Hippocampal formation (tissue), 2 donors: ENCODE measurements around the gene CRHR2.

Source experiments
- DNase-seq, 2 donors: peaks; one replicate each; lab custom pipeline; 2025; lab: John Stamatoyannopoulos, UW

The CRHR2 gene

DNA sequence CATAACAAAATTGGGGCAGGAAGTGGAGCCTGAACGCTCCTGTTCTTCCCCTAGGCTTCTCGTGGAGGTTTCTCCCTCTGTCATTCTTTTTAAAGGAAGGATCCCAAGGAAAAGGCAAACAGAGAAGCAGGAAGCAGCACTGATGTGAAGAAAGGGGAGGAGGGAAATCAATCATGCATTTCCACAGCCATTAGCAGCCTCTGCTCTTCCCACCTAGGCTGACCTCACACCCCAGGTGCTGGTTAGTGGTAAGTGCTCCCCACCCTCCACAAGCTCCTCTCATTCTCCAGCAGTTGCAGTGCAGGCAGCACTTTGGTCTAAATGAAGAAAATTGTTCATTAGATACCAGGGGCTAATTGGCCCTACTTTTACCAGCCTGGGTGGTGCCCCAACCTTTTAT is 2.6 kb downstream of the CRHR2 start:
- no peak for DNase-seq

DNA sequence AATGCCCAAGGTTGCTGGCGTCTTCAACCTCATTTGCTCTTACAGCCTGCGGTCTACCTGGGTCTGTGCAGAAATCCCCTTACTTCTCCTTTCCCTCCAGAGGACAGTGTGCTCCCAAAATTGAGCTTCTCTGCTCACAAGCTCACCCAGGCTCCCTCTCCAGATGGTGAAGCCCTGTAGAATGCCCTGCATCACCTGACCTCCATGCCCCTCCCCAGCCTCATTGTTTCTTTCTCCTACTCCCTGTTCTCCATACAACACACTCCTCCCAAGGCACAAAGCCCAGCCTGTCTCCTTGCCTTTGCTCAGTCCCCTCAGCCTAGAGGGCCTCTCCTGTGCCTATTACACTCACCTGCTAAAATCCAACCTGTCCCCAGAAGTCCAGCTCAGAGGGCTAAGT is 3.5 kb downstream of the CRHR2 start:
- no peak for DNase-seq

DNA sequence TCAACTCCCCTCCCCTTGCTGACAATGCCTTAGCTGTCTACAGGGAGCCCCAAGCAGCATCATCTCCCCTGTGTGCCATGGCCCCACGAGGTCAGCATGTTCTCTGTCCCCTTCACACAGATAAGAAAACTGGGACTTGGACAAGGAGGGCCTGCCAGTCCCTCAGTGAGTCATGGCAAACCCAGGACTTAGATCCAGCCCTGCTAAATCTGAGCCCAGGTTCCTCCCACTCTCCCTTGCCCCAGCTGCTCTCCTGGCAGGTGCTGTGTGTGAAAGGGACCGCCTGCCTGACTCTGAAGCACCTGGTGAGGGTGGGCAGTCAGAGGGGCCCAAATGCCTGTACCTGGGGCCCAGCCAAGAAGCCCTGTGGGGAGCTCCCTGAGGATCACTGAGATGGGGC is 7.4 kb downstream of the CRHR2 start:
- no peak for DNase-seq

DNA sequence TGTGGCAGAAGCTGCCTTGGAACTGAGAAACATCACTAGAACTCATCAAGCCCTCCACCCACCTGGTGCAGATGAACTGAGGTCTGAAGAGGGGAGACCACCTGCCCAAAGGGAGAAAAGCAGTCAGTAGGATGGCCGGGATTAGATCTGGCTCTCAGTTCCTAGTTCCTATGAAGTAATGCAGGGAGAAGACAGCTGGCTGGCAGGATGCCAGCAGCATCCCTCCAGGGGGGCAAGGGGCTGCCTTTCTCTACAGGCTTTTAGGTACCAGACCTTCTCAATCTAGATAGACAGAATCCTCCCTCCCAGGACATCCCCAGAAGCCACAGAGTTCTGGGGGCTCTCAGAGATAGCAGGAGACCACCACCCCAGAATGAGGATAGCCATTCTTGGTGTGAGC is 7.8 kb downstream of the CRHR2 start:
- DNase-seq: no peak

DNA sequence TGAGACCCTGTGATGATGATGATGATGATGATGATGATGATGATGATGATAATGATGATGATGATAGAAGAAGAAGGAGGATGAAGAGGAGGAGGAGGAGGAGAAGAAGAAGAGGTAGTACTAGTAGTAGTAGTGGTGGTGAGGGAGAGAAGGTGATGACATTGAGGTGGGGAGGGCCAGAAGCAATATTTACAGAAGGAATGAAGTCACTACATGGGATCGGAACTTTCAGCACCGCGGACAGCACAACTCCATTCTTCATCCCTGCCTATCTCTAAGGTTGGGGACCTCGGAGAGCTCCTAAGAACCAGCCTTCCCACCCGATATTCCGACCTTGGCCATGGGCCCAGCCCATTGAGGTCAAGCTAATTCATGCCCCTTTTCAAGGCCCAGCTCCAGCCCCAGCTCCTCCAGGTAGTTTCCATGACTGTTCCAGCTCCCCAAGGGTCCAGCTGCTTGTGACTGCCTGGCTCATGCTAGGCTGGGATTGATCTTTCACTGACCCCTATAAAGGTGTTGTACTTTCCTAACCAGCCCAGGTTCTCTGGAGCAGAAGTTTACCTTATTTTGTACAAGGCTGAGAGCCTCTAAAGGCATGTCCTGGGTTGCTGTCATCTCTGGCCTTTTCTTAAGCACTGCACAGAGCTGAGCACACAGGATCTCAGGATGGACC is 10.3 kb downstream of the CRHR2 start:
- no peak for DNase-seq

DNA sequence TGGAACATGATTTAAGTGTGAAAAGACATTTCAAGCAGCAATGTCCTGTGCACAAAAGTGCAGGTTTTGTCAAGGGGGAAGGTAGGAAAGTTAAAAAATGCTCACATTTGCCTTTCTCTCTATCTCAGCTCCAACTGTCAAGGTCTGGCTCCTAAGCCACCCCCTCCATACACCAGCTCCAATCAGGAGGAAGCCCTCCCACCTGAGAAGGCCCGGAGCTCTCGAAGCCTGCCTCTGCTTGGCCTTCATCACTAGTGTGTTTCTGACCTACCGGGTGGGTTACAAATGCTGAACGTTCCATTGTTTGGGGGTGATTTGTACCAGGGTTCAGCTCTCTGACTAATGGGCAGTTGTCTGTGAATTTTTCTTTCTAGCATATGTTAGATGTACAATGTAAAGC is 14.2 kb downstream of the CRHR2 start:
- DNase-seq: no peak

DNA sequence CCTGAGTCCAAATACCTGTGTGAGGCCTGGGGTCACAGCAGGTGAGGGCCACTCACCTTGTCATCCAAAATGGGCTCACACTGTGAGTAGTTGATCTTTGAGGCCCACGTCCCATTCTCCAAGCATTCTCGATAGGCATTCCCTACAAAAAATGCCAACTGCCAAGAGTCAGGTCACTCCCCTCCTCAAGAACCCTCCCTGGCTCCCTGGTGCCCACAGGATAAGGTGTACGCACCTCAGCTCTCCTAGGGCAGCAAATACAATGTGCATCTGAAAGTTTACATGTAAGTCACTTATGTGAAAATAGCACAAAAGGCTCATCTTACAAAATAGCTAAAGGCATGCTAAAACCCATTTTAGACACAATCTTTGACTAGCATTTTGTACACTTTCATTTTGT is 15.1 kb downstream of the CRHR2 start:
- DNase-seq: no peak

DNA sequence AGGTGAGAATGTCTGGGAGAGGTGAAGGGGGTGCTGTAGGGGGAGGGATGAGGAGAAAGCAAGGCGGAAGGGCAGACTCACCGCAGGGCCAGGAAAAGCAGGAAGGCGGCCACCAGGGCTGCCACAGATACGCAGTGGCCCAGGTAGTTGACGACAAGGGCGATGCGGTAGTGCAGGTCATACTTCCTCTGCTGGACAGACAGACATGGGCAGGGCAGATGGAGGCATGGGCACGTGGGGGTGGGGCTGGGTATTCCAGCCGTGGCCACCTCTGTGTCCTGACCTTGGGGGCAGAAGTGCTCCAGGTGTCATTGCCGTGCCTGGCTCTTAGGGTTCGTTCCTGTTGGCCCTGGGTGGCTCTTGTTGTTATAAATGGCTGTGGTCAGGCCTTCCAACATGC is 16.8 kb downstream of the CRHR2 start:
- DNase-seq: no peak

DNA sequence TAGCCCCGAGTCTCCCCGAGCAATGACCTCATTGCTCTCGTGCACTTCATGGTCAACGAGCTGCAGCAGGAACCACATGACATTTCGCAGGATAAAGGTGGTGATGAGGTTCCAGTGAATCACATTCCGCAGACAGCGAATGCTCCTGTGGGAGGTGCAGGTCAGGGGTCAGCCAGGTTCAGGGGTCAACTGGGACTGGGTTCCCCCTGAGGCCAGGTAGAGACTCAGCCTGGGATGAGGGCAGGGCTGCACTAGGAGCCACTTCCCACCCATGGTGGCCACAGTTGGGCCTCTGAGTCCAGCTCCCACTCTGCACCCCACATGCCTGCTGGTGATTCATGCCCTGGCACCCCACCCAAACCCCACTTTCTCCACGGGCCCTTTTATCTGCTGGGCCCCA is 17.2 kb downstream of the CRHR2 start:
- no peak for DNase-seq

DNA sequence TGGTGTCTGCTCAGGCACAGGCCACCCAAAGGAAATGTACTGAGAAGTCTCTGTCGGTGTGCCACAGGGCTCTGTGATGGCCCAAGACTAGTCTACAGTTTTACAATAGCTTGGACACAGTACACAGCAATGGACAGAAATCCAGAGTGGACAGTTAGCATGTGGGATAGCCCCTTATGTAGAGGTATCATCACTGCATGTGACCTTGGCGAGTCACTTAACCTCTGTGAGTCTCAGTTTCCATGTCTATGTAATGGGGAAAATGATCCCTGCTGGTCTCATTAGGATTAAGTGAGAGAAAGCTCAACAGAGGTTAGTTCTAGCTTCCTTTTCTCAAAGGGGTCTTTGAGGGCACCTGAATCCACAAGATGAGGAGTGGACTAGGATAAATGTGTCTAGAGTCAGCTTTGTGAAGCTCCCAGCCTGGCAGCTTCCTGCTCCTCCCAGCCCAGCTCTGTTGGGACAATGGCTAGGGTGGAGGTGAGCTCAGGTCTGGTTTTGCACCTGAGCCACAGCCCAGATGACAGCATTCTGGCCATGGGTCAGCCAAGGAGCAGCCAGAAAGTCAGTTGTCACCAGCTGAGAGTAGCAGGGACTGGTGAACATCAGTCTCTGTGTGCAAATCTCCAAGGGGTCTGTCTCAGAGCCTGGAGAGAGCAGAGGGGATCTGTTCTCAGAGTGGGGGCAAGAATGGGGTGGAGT is 17.9 kb downstream of the CRHR2 start:
- DNase-seq: no peak

DNA sequence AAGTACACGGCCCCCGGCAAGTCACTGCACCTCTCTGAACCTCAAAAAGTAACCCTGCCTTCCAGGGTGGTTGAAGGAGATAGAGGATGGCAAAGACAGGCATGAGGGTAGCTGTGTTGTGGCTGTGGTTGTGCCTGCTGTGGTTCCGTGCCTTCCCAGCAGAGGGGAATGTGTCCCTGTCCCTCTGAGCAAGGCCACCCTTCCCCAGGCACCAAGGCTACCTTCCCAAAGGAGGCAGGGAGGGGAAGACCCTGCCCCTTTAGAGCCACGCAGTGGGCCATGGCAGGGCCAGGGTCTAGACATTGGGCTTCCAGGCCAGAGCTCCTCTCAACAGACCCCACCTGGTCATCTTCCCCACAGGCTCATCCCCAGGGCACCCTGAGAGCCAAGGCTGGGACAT is 18.8 kb downstream of the CRHR2 start:
- no peak for DNase-seq

DNA sequence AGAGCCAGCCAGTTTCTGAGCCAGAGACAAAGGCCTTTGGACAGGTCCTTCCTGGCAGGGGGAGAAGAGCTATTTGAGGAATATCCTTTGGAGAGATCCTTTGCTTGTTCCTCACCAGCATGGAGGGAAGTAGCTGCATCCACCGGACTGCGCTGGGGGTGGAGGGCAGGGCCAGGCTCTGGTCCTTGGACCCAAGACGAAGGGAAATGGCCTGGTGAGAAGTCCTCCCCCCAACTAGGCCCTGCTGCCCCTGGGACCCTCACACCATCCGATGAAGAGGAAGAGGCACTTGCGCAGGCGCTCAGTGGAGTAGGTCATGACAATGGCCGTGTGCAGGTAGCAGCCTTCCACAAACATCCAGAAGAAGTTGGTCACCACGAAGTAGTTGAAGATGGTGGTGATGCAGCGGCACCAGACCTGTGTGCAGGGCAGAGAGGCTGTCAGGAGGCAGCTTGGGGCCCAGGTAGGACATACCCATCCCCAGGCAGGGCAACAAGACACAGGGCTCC is 19.8 kb downstream of the CRHR2 start:
- DNase-seq: no peak

DNA sequence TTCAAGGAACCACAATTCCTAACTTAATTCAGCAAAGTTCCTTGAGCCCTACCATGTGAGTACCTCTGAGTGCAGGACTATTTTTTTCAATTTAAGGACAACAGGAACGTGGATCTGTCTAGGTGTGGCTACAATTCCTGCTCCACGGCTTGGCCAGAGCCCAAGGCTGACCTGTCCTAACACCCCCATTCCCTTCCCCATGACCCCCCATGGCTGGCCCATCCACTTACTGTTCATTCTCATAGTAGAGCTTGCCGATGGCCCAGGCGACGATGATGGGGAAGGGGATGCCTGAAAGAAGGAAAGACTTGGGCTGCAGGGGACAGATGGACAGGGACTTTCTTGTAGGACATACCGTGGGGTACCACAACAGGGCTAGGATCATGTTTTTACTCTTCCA is 20.3 kb downstream of the CRHR2 start:
- DNase-seq: no peak

DNA sequence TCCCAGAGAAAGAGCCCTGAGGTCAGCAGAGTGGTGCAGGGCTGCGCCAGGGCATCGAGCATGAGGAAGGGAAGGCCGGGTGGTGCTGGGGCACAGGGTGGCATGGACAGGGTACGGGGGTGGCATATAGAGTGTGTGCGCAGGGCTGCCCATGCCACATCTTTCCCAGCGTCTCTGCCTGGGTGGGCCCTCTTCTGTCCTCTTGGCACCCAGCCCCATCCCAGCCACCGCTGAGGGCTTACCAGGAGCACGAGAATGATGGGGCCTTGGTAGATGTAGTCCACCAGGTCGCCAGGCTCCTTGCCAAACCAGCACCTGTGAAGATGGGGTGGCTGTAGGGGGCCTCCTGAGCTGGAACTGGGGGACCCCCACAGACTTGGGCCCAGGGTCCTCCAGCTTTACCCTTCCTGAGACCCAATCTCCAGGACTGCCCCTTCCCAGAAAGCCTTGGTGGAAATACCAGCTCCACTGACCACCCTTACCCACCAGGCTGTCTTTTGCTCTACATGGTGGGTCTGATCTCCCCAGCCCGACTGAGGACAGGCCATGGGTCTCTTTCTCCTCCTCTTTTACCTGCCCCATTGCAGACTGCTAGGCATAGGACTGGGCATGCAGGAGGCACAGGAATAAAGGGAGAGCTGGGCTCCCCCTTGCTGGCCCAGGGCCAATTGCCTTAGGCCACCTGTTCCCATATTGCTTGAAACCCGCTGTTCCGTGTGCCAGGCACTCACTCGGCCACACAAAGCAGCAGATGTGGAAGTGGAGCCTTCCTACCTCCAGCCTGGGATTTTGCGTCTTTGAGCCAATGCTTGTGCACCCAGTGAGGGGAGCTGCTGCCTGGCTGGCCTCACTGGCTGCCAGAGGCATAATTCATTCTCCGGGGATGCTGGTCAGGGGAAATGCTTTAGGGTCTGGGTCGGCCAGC is 21.7 kb downstream of the CRHR2 start:
- no peak for DNase-seq

DNA sequence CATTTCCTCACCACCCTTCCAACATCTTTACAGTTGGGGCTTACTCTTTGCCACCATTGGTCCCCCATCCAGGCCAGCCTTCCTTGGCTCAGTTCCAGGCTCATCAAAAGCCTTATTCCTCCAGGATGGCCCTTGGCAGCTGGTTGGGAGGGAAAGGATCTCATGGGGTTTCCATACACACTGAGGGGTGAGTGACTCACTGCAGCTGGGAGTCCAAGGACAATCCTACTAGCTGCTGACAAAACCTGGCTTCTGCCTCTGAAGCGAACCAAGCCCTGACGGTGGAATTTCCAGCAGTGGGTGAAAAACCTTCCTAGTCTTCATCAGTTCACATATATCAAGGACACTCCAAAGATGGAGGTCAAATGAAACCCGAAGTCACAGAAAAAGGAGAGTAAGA is 22.9 kb downstream of the CRHR2 start:
- no peak for DNase-seq

DNA sequence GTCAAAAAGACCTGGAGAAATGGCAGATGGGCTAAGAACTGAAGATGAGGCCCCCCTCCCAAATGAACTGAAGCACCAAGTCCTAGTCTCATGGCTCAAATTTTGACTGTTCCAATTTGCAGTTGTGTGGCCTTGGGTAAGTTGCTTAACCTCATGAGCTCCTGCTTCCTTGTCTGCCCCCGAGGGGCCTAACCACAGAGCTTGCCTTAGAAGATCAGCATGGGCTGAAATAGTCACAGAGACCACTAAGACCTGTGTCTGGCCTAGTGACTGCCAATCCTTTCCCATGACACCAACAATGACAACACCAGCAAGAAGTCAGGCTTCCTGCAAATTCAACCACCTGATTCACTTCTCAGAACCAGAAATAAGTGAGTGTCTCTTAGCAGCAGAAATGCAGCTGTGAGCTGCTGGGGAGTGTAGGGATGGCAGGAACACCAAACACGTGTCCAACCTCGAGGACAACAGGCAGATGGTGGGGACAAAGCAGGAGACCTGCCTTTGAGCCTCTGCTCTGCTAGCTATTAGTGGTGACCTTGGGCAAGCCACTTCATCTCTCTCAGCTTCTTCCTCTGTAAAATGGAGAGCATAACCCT is 23.7 kb downstream of the CRHR2 start:
- no peak for DNase-seq

DNA sequence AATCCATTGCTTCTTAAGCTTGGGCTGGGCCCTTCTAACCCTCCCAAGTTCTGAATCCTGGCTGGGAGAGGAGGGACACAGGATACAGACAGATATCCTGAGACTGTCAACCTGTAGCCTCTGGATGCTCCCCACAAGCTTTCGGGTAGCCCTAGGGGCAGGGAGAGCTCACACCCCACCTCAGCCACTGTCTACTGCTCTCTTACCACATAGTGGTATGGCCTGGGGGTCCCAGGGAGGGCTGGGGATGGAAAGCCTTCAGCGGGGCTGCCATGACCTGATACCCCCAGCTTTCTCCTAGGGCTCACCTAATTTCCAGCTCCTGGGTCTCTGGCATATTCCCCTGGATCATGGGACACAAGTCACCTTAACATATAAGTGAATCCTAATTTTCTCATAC is 25.1 kb downstream of the CRHR2 start:
- no peak for DNase-seq

DNA sequence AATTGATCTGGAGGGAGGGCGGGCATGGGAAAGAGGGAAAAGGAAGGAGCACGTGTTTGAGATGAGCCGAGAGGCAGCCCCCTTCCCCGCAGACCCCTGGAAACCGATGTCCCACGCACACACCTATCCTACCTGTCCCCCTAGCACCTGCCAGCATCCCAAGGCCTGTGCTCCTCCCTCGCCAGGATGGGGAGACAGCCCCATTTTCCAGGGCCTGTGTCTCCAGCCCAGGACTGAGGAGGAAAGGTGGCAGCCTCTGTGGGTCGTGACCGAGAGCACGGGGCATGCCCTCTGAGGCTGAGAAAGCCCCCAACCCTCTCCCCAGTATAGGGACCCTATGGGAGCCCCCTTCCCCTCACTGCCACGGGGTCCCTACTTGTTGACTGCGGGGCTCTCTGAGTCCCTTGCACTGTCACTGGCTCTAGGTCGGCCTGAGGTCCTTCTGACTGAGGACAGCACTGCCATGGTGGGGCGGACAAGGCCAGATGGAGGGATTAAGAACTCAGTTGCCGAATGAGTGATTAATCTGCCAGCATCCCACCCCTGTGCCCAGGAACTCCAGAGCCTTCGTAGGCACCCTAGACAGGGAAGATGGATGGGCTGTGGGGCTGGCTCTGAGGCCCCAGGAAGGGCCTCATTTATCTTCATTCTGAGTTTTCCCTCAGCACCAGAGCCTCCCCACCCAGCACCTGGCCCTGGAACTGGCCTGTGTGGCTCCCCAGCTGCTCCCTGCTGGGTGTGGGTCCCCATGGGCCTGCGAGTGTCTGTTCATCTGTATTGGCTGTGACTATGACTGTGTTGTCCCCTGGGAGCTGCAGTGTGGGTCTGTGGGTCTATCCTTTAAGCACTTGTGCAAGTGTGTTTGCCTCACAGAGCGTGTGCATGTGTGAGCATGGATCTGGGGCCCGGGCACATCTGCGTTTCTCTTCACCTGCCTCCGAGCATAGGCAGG is 26.0 kb downstream of the CRHR2 start:
- no peak for DNase-seq

DNA sequence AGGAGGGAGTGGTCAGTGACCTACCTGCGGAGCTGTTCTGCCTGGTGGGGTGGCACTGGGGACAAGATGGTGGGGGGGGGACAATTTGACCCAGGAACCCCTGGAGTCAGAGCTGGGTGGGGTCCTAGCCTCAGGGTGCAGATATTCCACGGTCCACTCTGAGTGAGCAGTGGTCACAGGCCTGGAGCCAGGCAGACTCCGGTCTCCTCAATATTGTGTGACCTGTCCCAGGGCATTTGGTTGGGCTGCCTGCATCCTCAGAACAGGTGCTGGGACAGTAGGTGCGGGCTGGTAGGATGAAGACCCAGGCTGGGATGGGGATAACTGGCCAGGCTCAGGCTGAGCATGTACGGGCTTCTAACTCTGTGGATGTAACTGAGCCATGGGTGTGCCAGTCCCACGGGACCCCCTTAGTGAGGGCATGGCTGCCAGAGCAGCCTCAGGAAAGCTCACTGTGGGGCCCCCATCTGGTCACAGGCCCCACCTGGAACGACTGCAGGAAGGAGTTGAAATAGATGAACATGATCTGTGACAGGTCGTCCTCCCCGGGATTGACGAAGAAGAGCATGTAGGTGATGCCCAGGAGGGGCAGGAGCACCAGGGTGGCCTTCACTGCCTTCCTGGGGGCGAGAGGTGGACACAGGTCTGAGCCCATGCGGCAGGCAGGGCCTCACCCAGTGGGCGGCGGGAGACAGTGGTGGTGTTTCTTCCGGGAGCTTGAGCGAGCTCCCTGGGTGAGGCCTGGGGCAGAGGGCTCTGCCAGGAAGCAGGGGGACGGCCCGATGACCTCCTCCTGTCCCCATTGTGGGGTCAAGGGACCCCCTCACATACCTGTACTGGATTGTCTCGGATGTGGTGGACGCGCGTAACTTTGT is 26.9 kb downstream of the CRHR2 start:
- DNase-seq: no peak
